ENCODE data around the gene C1orf115. TPM values are rescaled to one million over a fixed set of nuclear protein-coding genes. Genes with fewer than 3 reads are reported as not detected.

Gene C1orf115
- total and polyA plus RNA-seq, 2 of the 4 experiments (the other 2 are of a cell fraction) = 0.07 to 0.18 TPM

DNA sequence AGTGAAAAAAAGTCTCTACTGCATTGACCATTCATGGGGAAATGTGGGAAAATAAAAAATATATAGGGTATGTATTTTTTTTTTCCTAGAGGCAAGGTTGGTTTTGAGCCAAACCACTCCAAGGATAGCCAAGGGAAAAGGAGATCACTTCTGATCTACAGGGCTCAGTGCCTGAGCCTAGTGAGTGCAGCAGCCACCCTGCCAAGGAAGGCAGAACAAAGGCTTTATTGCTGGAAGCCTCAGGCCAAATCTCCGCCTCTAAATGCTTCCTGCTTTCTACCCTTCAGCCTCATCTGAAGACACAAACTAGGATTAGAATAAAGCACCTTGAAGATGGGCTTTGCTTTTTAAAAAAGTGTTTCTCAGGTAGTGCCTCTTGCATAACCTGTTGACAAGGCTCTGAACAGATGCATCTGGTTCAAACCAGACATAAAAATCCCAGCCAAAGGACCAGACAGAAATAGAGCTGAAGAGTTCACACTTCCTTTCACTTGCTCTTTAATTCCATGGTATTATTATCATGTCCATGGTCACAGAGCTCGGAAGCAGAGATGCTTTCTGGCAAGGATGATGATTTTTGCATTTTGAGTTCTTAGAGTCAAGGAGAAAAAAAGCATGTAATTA is 10.5 kb downstream of the C1orf115 start:
- no peak overlapping the region for H2AK5ac ChIP-seq (ENCODE audit: low read depth, low read length)
- no peak overlapping the region for H2BK120ac ChIP-seq (ENCODE audit: low read depth, low read length)
- H4K20me1 ChIP-seq (ENCODE audit: insufficient read depth, low read length) = no peaks in the 10 kb centered on the region
- no CpG with 5 or more reads among the region's 2 CpGs for WGBS, 2 experiments (ENCODE audit: extremely low coverage in 2 of 2, insufficient read length in 1 of 2)
- H3K27me3 ChIP-seq (ENCODE audit: control insufficient read depth, insufficient read depth, low read length) = peaks cover 13% of the 10 kb centered on the region
- no peak overlapping the region for H2BK20ac ChIP-seq (ENCODE audit: low read depth, low read length)
- BruUV-seq (replicated peaks) = no TSS peak
- dilution Hi-C loops (cut with HindIII; ENCODE audit: low sequenced_read_pairs, unreplicated experiment) (no loop called here), in situ Hi-C loops (cut with MboI; ENCODE audit: low sequenced_read_pairs) (no loop called here), intact Hi-C loops (cut with micrococcal nuclease) (no loop called here)
- no peak overlapping the region for H3K4ac ChIP-seq (ENCODE audit: low read depth, low read length)
- H3K79me1 ChIP-seq (ENCODE audit: low read depth in 1 of 2, low read length in 2 of 2) = no peaks in the 10 kb centered on the region
- H2BK15ac ChIP-seq (ENCODE audit: low read depth, low read length) = no peak overlapping the region
- no peak overlapping the region for H3K18ac ChIP-seq (ENCODE audit: low read depth, low read length)
- ATAC-seq (ENCODE audit: low read depth) = no peak
- no peak overlapping the region for H3K56ac ChIP-seq (ENCODE audit: extremely low read depth, insufficient read depth, low read length)
- H3K9me1 ChIP-seq (ENCODE audit: insufficient read depth, low read length) = no peaks in the 10 kb centered on the region; the same call in 1 of the 2 replicates
- H2BK5ac ChIP-seq (ENCODE audit: low read depth, low read length, poor library complexity, severe bottlenecking) = no peak overlapping the region
- no peak overlapping the region for H4K5ac ChIP-seq (ENCODE audit: low read depth, low read length)
- no peak overlapping the region for H2AFZ ChIP-seq (replicated peaks; ENCODE audit: low read length, poor library complexity)
- CTCF ChIA-PET = interaction anchor here (1.3 kb wide), 1 partner anchor 32 kb away, joined by 3 read pairs; no protein-coding TSS in a partner anchor
- POLR2A ChIA-PET (ENCODE audit: unreplicated experiment) = no interaction called here
- TF ChIP-seq BHLHE40 (IDR thresholded peaks at IDR 0.05; ENCODE audit: low read depth, low read length) (no peak), MAFK (IDR thresholded peaks at IDR 0.05; ENCODE audit: low read depth, low read length) (no peak), CHD1 (IDR thresholded peaks at IDR 0.05; ENCODE audit: low read depth, low read length) (no peak), CEBPB (IDR thresholded peaks at IDR 0.05; ENCODE audit: low read depth, low read length) (no peak), FOS (IDR thresholded peaks at IDR 0.05; ENCODE audit: low read depth, low read length) (no peak), POLR2A (IDR thresholded peaks at IDR 0.05; ENCODE audit: low read depth, low read length) (no peak), USF2 (IDR thresholded peaks at IDR 0.05; ENCODE audit: low read depth, low read length) (no peak), MAZ (IDR thresholded peaks at IDR 0.05; ENCODE audit: borderline replicate concordance, low read depth, low read length) (no peak), RAD21 (IDR thresholded peaks at IDR 0.05; ENCODE audit: low read length) (no peak), RCOR1 (IDR thresholded peaks at IDR 0.05; ENCODE audit: insufficient replicate concordance, low read length) (no peak), MXI1 (IDR thresholded peaks at IDR 0.05; ENCODE audit: borderline replicate concordance, low read depth, low read length) (no peak), RFX5 (IDR thresholded peaks at IDR 0.05; ENCODE audit: low read depth, low read length) (no peak), NFE2L2 (IDR thresholded peaks at IDR 0.05; ENCODE audit: low read depth, low read length) (no peak), ELK1 (IDR thresholded peaks at IDR 0.05; ENCODE audit: borderline replicate concordance, low read depth, low read length) (no peak), SMC3 (IDR thresholded peaks at IDR 0.05; ENCODE audit: low read depth, low read length) (no peak)
- TF ChIP-seq, protein P1, sequence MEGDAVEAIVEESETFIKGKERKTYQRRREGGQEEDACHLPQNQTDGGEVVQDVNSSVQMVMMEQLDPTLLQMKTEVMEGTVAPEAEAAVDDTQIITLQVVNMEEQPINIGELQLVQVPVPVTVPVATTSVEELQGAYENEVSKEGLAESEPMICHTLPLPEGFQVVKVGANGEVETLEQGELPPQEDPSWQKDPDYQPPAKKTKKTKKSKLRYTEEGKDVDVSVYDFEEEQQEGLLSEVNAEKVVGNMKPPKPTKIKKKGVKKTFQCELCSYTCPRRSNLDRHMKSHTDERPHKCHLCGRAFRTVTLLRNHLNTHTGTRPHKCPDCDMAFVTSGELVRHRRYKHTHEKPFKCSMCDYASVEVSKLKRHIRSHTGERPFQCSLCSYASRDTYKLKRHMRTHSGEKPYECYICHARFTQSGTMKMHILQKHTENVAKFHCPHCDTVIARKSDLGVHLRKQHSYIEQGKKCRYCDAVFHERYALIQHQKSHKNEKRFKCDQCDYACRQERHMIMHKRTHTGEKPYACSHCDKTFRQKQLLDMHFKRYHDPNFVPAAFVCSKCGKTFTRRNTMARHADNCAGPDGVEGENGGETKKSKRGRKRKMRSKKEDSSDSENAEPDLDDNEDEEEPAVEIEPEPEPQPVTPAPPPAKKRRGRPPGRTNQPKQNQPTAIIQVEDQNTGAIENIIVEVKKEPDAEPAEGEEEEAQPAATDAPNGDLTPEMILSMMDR (conservative IDR thresholded peaks at IDR 0.05; ENCODE audit: low read depth, low read length) = no peak
- no peaks in the 10 kb centered on the region for H3K36me3 ChIP-seq (ENCODE audit: control insufficient read depth, insufficient read depth, low read length)
- no peaks in the 10 kb centered on the region for H3K4me1 ChIP-seq (ENCODE audit: control insufficient read depth, insufficient read depth, low read length)
- no peak for DNase-seq
- H4K91ac ChIP-seq (ENCODE audit: insufficient read depth, low read depth, low read length) = no peak overlapping the region
- H2AK9ac ChIP-seq (replicated peaks; ENCODE audit: low read depth, low read length, poor library complexity) = no peak overlapping the region
- H3K27ac ChIP-seq (ENCODE audit: insufficient read depth, low read length) = no peak overlapping the region
- H3K23ac ChIP-seq (ENCODE audit: low read depth, low read length) = no peak overlapping the region
- H3K9ac ChIP-seq (ENCODE audit: low read depth, low read length) = no peak overlapping the region
- H3K4me3 ChIP-seq (ENCODE audit: insufficient read depth, low read depth, low read length) = no peak overlapping the region
- H4K8ac ChIP-seq (ENCODE audit: low read depth in 2 of 2, low read length in 2 of 2) = no peak overlapping the region
- no peaks in the 10 kb centered on the region for H3K9me3 ChIP-seq (ENCODE audit: control insufficient read depth, insufficient read depth, low read length)
- no peak overlapping the region for H3K14ac ChIP-seq (replicated peaks; ENCODE audit: low read depth, low read length)
- no peak overlapping the region for H3K4me2 ChIP-seq (ENCODE audit: low read depth, low read length)
